ENCODE measurements around the gene PTBP1. TPM values are rescaled to one million over a fixed set of nuclear protein-coding genes. Genes with fewer than 3 reads are reported as not detected.
A peak's percentile ranks its signal among the peaks of the same experiment; 100 is the strongest.

The PTBP1 gene
- total and polyA plus RNA-seq, 8 donors, result 236 to 374 (median 340) TPM

DNA sequence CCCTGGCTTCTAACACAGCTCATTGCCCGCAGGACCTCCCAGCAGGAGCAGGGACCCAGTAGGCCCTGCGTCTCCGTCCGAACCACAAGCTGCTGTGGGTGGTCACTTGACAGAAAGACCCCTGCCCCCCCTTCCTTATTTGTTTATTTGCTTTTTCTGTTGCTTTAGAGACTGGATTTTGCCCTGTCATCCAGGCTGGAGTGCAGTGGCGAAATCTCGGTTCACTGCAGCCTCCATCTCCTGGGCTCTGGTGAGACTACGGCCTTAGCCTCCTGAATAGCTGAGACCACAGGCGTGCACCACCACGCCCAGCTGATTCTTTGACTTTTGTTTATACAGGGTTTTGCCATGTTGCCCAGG, 7.6 kb upstream of the PTBP1 start:
- ATAC-seq (no peak), DNase-seq (no peak)
- H3K4me3 ChIP-seq, result no peak overlapping the region
- intact Hi-C loops (cut with DNase I), result no loop called here
- H3K36me3 ChIP-seq, result no peaks in the 10 kb centered on the region
- peak overlapping the region; percentile 62 to 71 for H3K27ac ChIP-seq
- H3K9me3 ChIP-seq, result no peaks in the 10 kb centered on the region
- no peaks in the 10 kb centered on the region for H3K27me3 ChIP-seq
- peaks cover 8 to 44% of the 10 kb centered on the region in 2 donors for H3K4me1 ChIP-seq
- TF ChIP-seq, protein P1, sequence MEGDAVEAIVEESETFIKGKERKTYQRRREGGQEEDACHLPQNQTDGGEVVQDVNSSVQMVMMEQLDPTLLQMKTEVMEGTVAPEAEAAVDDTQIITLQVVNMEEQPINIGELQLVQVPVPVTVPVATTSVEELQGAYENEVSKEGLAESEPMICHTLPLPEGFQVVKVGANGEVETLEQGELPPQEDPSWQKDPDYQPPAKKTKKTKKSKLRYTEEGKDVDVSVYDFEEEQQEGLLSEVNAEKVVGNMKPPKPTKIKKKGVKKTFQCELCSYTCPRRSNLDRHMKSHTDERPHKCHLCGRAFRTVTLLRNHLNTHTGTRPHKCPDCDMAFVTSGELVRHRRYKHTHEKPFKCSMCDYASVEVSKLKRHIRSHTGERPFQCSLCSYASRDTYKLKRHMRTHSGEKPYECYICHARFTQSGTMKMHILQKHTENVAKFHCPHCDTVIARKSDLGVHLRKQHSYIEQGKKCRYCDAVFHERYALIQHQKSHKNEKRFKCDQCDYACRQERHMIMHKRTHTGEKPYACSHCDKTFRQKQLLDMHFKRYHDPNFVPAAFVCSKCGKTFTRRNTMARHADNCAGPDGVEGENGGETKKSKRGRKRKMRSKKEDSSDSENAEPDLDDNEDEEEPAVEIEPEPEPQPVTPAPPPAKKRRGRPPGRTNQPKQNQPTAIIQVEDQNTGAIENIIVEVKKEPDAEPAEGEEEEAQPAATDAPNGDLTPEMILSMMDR (IDR thresholded peaks at IDR 0.05), result no peak

DNA sequence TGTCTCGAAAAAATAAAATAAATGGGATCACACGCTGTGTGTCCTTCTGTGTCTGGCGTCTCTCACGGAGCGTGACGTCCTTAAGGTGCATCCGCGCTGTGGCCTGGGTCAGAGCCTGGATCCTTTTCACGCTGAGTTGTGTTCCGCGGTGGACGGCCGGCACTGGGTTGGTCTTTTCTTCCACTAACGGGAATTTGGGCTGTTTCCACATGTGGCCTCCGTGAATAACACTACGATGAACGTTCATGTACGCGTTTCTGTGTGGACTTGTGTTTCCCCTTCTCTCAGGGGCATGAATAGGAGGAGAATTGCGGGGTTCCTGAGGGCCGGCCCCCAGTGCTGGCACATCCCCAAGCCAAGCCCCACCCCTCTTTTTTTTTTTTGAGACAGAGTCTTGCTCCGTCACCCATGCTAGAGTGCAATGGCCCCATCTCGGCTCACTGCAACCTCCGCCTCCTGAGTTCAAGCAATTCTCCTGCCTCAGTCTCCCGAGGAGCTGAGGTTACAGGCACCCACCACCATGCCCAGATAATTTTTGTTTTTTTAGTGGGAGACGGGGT, 6.2 kb upstream of the PTBP1 start:
- Histone ChIP-seq H3K36me3 (no peaks in the 10 kb centered on the region), H3K27me3 (no peaks in the 10 kb centered on the region), H3K27ac (peak overlapping the region; percentile 13 to 71), H3K9me3 (no peaks in the 10 kb centered on the region), H3K4me3 (no peak overlapping the region), H3K4me1 (peaks cover 8 to 50% of the 10 kb centered on the region in 2 donors)
- intact Hi-C loops (cut with DNase I), result no loop called here
- ATAC-seq (no peak), DNase-seq (no peak)
- TF ChIP-seq, protein P1 (IDR thresholded peaks at IDR 0.05), result no peak

DNA sequence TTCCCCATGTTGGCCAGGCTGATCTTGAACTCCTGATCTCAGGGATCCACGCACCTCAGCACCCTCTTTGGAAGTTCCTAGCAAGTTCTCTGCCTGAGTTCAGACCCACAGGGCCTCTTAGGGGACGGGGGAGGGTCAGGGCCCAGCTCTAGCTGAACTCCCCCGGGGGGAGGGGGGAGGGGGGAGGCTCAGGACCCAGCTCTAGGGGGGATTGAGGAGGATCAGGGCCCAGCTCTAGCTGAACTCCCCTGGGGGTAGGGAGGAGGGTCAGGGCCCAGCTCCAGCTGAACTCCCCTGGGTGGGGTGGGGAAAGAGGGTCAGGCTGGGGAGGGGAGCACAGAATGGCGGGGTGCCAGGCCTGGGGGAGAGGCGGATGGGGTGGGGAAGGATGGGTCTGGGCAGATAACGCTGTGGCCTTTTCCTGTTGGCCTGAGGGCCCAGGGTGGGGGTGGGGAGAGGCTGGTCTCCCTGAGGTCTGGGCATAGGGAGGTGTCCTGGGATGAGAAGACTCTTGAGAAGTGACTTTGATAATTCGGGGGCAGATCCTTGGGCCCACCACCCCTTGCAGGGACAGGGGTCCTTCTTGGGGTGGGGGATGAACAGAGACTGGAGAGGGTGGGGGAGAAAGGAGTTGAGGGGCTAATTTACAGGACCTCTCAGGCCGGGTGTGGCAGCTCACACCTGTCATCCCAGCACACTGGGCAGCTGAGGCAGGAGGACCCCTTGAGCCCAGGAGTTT, 5.5 kb upstream of the PTBP1 start:
- H3K4me1 ChIP-seq, result peaks cover 8 to 56% of the 10 kb centered on the region in 2 donors
- intact Hi-C loops (cut with DNase I), result no loop called here
- H3K27ac ChIP-seq, result peak overlapping the region; percentile 59 to 71
- ATAC-seq, result no peak
- H3K9me3 ChIP-seq, result no peaks in the 10 kb centered on the region
- H3K4me3 ChIP-seq, result no peak overlapping the region
- no peak for DNase-seq
- H3K27me3 ChIP-seq, result no peaks in the 10 kb centered on the region
- H3K36me3 ChIP-seq, result no peaks in the 10 kb centered on the region
- TF ChIP-seq, protein P1 (IDR thresholded peaks at IDR 0.05), result no peak

DNA sequence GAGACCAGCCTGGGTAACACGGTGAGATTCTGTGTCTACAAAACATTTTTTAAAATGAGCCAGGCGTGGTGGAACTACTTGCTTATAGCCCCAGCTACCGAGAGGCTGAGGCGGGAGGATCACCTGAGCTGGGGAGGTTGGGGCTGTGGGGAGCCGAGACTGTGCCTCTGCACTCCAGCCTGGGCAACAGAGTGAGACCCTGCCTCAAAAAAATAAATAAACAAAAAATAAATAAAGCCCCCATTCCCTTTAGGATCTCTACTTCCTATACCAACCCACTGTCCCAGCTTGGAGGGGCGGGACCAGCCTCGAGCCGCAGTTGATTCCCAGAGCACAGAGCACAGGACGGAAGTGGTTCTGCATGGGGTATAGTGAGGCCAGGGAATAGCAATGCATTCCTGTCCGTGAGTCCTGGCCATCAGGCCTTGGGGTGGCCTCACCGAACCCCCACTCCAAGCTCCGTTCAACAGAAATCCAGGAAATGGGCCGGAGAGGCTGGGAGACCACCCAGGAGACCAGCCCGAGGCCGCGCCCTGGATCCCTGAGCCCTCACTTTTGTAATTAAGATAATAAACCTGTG, 4.9 kb upstream of the PTBP1 start:
- no peak for DNase-seq

DNA sequence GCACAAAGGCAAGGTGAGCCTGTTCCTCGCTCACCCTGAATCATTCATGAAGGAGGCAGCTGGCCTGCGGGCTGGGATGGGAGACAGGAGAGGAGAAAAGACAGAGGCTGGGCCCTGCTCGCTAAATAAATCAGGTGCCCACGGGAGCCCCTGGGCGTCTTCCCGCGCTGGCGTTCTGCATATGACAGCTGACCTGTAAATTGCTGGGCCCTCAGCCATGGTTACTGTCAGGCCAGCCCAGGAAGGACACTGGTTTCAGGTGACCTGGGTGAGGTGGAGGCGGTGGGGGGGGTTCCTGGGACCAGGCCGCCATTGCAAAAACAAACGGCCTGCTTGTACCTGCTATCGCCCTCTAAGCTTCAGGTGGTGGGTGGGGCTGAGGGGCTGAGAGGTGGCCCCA, 3.4 kb upstream of the PTBP1 start:
- no peak for DNase-seq
- H3K36me3 ChIP-seq, result no peaks in the 10 kb centered on the region
- no peak for ATAC-seq
- intact Hi-C loops (cut with DNase I), result no loop called here
- no peak overlapping the region for H3K27ac ChIP-seq
- peaks cover 7 to 50% of the 10 kb centered on the region in 2 donors for H3K4me1 ChIP-seq
- H3K9me3 ChIP-seq, result no peaks in the 10 kb centered on the region
- TF ChIP-seq, protein P1 (IDR thresholded peaks at IDR 0.05), result no peak
- no peak overlapping the region for H3K4me3 ChIP-seq
- no peaks in the 10 kb centered on the region for H3K27me3 ChIP-seq

More for the DNA sequence above, 4.9 kb upstream of the PTBP1 start:
- Histone ChIP-seq H3K9me3 (no peaks in the 10 kb centered on the region), H3K4me1 (peaks cover 8 to 55% of the 10 kb centered on the region in 2 donors), H3K4me3 (no peak overlapping the region), H3K36me3 (no peaks in the 10 kb centered on the region), H3K27me3 (no peaks in the 10 kb centered on the region), H3K27ac (peak overlapping the region; percentile 62 to 71)
- intact Hi-C loops (cut with DNase I), result no loop called here
- no peak for ATAC-seq
- TF ChIP-seq, protein P1 (IDR thresholded peaks at IDR 0.05), result no peak

Data from left lung (tissue), 10 donors.